Suprapubic skin (tissue), 4 donors: ENCODE measurements around the gene GPRC5B. TPM values are rescaled to one million over a fixed set of nuclear protein-coding genes. Genes with fewer than 3 reads are reported as not detected.

Source experiments
- DNase-seq, 2 donors: peaks; one replicate each; pipeline ENCODE4 v3.0.0-alpha.2; 2019; ENCODE audit warnings: low spot score in 2 of 2
- H3K27ac ChIP-seq: fragments of 200-600 bp; sonication (generic); one replicate; pipeline ENCODE4 v1.5.1; 2019
- H3K27me3 ChIP-seq: fragments of 200-600 bp; sonication (generic); one replicate; pipeline ENCODE4 v1.5.1; 2019
- H3K36me3 ChIP-seq: fragments of 200-600 bp; sonication (generic); one replicate; pipeline ENCODE4 v1.5.1; 2019
- H3K4me1 ChIP-seq: fragments of 200-600 bp; sonication (generic); one replicate; pipeline ENCODE4 v1.5.1; 2019
- H3K4me3 ChIP-seq: fragments of 200-600 bp; sonication (generic); one replicate; pipeline ENCODE4 v1.5.1; 2019; ENCODE audit warnings: mild to moderate bottlenecking
- H3K9me3 ChIP-seq: fragments of 200-600 bp; sonication (generic); one replicate; pipeline ENCODE4 v1.5.1; 2019
- CTCF ChIP-seq, 2 donors: fragments of 200-600 bp in 1 of 2; fragments of 450-650 bp in 1 of 2; sonication (generic) in 1 of 2; IDR thresholded peaks; one replicate each; pipeline ENCODE4 v1.5.1; 2016 to 2019; ENCODE audit warnings: antibody characterized with exemption in 2 of 2, mild to moderate bottlenecking in 1 of 2, moderate library complexity in 1 of 2
- EP300 ChIP-seq: sonication (generic); formaldehyde crosslinking; IDR thresholded peaks from one replicate; pipeline ENCODE4 v1.6.1; 2017; ENCODE audit warnings: antibody characterized with exemption
- POLR2A ChIP-seq, 2 donors: fragments of 450-650 bp; IDR thresholded peaks; one replicate each; pipeline ENCODE4 v1.6.1; 2017; ENCODE audit warnings: antibody characterized with exemption in 2 of 2, mild to moderate bottlenecking in 2 of 2, moderate library complexity in 2 of 2
- POLR2AphosphoS5 ChIP-seq, 3 donors: sonication (generic); formaldehyde crosslinking; IDR thresholded peaks; one replicate each; pipeline ENCODE4 v1.6.1; 2017; ENCODE audit warnings: antibody characterized with exemption in 3 of 3
- WGBS: methylation state at CpG from one replicate; pipeline ENCODE4 v1.1.5; 2018; 5-methylcytosine and 5-hydroxymethylcytosine counted together
- total RNA-seq, 4 donors: library from RNA; depleted of rRNA; stranded (reverse); fragments of >200 nt; gene quantifications; one replicate each; pipeline ENCODE4 v1.1.0, GENCODE V29; 2016

Gene GPRC5B
- total RNA-seq, 4 donors from 2014 or later = 4.1 to 10.6 (median 6.9) TPM

GRCh38 chr16:19886073-19886941 lies 1.7 kb upstream of the GPRC5B start:
- 8% methylated on average over 14 of the region's 20 CpGs for WGBS
- H3K27ac ChIP-seq = no peak overlapping the region
- H3K9me3 ChIP-seq = no peaks in the 10 kb centered on the region
- DNase-seq = peak; percentile 87 to 88
- H3K27me3 ChIP-seq = peaks cover 25% of the 10 kb centered on the region
- peak overlapping the region; percentile 58 for H3K4me3 ChIP-seq
- TF ChIP-seq EP300 (no peak), POLR2A (IDR thresholded peaks at IDR 0.05) (no peak), CTCF (IDR thresholded peaks at IDR 0.05) (peak; percentile 95 to 99), POLR2AphosphoS5 (IDR thresholded peaks at IDR 0.05) (peak in 1 of 3 donors; percentile 28)
- H3K36me3 ChIP-seq = no peaks in the 10 kb centered on the region
- H3K4me1 ChIP-seq = peaks cover 41% of the 10 kb centered on the region

- peaks cover 41% of the 10 kb centered on the region for H3K4me1 ChIP-seq
- TF ChIP-seq CTCF (IDR thresholded peaks at IDR 0.05) (no peak), POLR2A (IDR thresholded peaks at IDR 0.05) (no peak), EP300 (no peak), POLR2AphosphoS5 (IDR thresholded peaks at IDR 0.05) (no peak)
- 25% methylated on average over 27 of the region's 41 CpGs for WGBS
- no peaks in the 10 kb centered on the region for H3K36me3 ChIP-seq
- peak overlapping the region; percentile 58 for H3K4me3 ChIP-seq
- peaks cover 25% of the 10 kb centered on the region for H3K27me3 ChIP-seq
- peak in 1 of 2 donors; percentile 70 for DNase-seq
- no peak overlapping the region for H3K27ac ChIP-seq
- H3K9me3 ChIP-seq = no peaks in the 10 kb centered on the region
Observed at GRCh38 chr16:19885451-19886072, 914 bp upstream of the GPRC5B start.

GRCh38 chr16:19883966-19884485 lies 622 bp downstream of the GPRC5B start:
- Histone ChIP-seq H3K4me1 (peaks cover 44% of the 10 kb centered on the region), H3K27me3 (peaks cover 25% of the 10 kb centered on the region), H3K27ac (peak overlapping the region; percentile 50), H3K36me3 (no peaks in the 10 kb centered on the region), H3K9me3 (no peaks in the 10 kb centered on the region), H3K4me3 (peak overlapping the region; percentile 58)
- DNase-seq = peak in 1 of 2 donors; percentile 69
- WGBS = 1% methylated on average over 14 of the region's 24 CpGs
- no peak for TF ChIP-seq POLR2A (IDR thresholded peaks at IDR 0.05)
- no peak for TF ChIP-seq EP300
- TF ChIP-seq CTCF (IDR thresholded peaks at IDR 0.05) = no peak

- Histone ChIP-seq H3K36me3 (no peaks in the 10 kb centered on the region), H3K4me3 (peak overlapping the region; percentile 58), H3K27me3 (peaks cover 25% of the 10 kb centered on the region), H3K4me1 (peaks cover 50% of the 10 kb centered on the region), H3K27ac (peak overlapping the region; percentile 50), H3K9me3 (no peaks in the 10 kb centered on the region)
- peak in 1 of 2 donors; percentile 69 for DNase-seq
- TF ChIP-seq EP300 (no peak), POLR2AphosphoS5 (IDR thresholded peaks at IDR 0.05) (no peak), POLR2A (IDR thresholded peaks at IDR 0.05) (no peak), CTCF (IDR thresholded peaks at IDR 0.05) (no peak)
- under 1% methylated on average over 17 of the region's 35 CpGs for WGBS
Observed at GRCh38 chr16:19883296-19883965, 1.2 kb downstream of the GPRC5B start.
